Stimulated activated CD8-positive, alpha-beta memory T cell treated with anti-CD3 and anti-CD28 coated beads, Interleukin-12 subunit alpha, Interleukin-12 subunit beta, amount 100 ng/mL, for 24 hours (primary cell): ENCODE data around the gene DCDC1.

Experiments
- DNase-seq: peaks from one replicate; pipeline ENCODE4 v3.0.0-alpha.2; 2020; ENCODE audit errors: extremely low read depth

Gene DCDC1

GRCh38 chr11:31236143-31236542, 133.4 kb downstream of the DCDC1 start:
- DNase-seq = no peak

GRCh38 chr11:31233425-31233824, 136.1 kb downstream of the DCDC1 start:
- DNase-seq = no peak

GRCh38 chr11:31231601-31232000, 137.9 kb downstream of the DCDC1 start:
- no peak for DNase-seq

- no peak for DNase-seq
Observed at GRCh38 chr11:31218847-31219246, 150.7 kb downstream of the DCDC1 start.

GRCh38 chr11:31214372-31214771, 155.2 kb downstream of the DCDC1 start:
- DNase-seq = no peak

- no peak for DNase-seq
Observed at GRCh38 chr11:31199378-31199777, 170.2 kb downstream of the DCDC1 start.

- DNase-seq = no peak
Observed at GRCh38 chr11:31173926-31174680, 195.4 kb downstream of the DCDC1 start.

GRCh38 chr11:31160504-31161422, 208.8 kb downstream of the DCDC1 start:
- DNase-seq = no peak

- DNase-seq = no peak
Observed at GRCh38 chr11:31150841-31151240, 218.7 kb downstream of the DCDC1 start.

- DNase-seq = no peak
Observed at GRCh38 chr11:31150011-31150410, 219.5 kb downstream of the DCDC1 start.

- no peak for DNase-seq
Observed at GRCh38 chr11:31141789-31142188, 227.8 kb downstream of the DCDC1 start.

GRCh38 chr11:31139479-31139878, 230.1 kb downstream of the DCDC1 start:
- DNase-seq = no peak

GRCh38 chr11:31132531-31133421, 236.8 kb downstream of the DCDC1 start:
- no peak for DNase-seq

GRCh38 chr11:31131760-31132159, 237.8 kb downstream of the DCDC1 start:
- no peak for DNase-seq

- DNase-seq = no peak
Observed at GRCh38 chr11:31127290-31127689, 242.2 kb downstream of the DCDC1 start.

GRCh38 chr11:31120428-31120827, 249.1 kb downstream of the DCDC1 start:
- DNase-seq = no peak

- DNase-seq = no peak
Observed at GRCh38 chr11:31118566-31118965, 251.0 kb downstream of the DCDC1 start.

- DNase-seq = no peak
Observed at GRCh38 chr11:31117038-31117437, 252.5 kb downstream of the DCDC1 start.

- DNase-seq = no peak
Observed at GRCh38 chr11:31114442-31114841, 255.1 kb downstream of the DCDC1 start.

GRCh38 chr11:31110830-31111229, 258.7 kb downstream of the DCDC1 start:
- DNase-seq = no peak

- no peak for DNase-seq
Observed at GRCh38 chr11:31109446-31109845, 260.1 kb downstream of the DCDC1 start.

GRCh38 chr11:31107649-31108048, 261.9 kb downstream of the DCDC1 start:
- DNase-seq = no peak
